Measurements from ENCODE around the gene MED9.

GRCh38 chr17:17463821-17464220 is 13.0 kb upstream of the MED9 start:
- TF ChIP-seq CTCF (IDR thresholded peaks at IDR 0.05) (no peak), POLR2A (IDR thresholded peaks at IDR 0.05) (no peak)
